Stimulated activated CD8-positive, alpha-beta memory T cell treated with anti-CD3 and anti-CD28 coated beads, Interleukin-15, amount 100 ng/mL, for 4 hours (primary cell): ENCODE measurements around the gene FA2H.
"Not testable (repeated sequence)": the region's sequence is repeated elsewhere in the genome, so short reads cannot be mapped to it uniquely, and the experiment has no call there.

Experiments used
- DNase-seq, 2 donors: peaks; one replicate each; pipeline ENCODE4 v3.0.0-alpha.2; 2020; ENCODE audit warnings: low read depth in 2 of 2

FA2H gene

DNA sequence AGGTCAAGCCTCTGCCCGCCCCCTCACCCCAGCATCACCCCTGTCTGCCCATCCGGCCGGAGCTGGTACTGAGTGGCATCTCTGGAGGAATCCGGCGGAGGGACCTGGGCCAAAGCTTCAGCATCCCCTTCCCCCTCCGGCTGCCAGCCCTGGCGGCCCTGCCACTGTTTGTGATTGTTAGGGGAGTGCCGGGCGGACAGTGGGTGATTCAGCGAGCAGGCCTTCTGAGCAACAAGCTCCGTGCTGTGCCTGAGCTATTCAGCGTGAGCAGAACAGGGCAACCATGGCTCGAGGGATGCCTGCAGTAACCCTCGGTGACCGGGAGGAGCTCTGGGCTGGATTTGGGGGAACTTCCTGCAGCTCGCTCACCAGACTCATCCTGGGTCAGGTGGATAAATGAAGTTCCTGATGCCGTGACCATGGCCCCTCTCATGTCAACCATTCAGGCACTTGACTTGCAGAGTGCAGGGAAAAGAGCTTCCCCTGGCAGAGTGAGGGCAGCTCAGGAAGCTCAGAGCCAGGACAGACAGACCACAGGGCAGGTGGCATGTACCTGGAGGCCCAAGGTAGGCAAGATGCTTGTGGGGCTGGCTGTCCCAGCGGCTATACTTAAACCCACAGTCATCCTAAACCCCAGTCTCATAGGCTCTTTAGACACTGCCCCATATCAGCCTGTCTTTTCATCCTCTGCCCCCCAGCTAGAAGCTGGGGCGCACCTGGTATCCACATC lies 49.6 kb downstream of the FA2H start:
- DNase-seq = no peak

GRCh38 chr16:74723256-74723655 lies 51.4 kb downstream of the FA2H start:
- no peak for DNase-seq

DNA sequence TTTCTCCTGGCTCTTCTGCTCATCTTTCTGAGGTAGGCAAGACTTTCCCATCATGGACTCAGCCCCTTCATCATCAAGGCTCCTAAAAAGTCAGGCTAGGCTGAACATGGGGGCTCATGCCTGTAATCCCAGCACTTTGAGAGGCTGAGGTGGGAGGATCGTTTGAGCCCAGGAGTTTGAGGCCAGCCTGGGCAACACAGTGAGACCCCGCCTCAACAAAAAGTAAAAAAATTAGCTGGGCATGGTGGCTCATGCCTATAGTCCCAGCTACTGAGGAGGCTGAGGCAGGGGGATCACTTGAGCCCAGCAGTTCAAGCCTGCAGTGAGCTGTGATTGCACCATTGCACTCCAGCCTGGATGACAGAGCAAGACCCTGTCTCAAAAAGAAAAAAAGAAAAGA lies 52.5 kb downstream of the FA2H start:
- not testable (repeated sequence) for DNase-seq

- DNase-seq = no peak
Measured at GRCh38 chr16:74721716-74722115, 52.9 kb downstream of the FA2H start.

GRCh38 chr16:74720579-74720978 lies 54.0 kb downstream of the FA2H start:
- DNase-seq = no peak

DNA sequence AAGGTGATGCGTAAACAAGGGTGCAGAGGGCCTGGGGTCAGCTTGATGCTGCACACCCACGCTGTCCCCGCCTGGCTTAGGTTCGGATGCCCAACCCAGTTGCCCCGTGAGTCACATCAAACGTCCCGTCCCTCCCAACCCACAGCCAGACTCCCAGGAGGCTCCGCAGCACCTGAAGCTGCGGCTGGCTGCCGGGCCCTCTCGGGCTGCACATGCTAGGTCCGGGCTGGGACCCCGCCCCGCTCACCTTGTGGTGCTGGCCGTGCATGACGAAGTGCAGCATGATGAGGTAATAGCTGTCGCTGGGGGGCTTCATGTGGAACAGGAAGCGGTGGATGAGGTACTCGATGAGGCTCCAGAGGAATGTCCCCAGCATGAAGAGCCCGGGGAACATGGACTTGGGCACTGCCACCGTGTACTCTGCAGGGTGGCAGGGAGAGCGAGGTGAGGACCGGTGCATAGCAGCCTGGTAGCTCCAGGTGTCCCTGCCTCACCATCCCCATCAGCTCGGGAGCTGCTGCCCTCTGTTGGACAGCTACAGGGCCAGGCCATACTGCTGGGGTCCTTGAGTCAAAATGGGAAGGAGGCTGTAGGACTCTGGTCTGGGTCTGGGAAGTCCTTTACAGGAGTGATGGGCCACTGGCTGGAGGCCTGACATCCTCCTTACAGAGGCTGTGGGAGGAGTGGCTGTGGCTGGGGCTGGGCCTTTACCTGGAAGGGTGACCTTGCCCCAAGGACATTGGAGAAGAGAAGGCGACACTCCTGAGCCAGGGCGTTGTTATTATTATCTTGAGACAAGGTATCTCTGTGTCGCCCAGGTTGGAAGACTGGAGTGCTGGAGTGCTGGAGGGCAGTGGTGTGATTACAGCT lies 55.6 kb downstream of the FA2H start:
- DNase-seq = no peak

GRCh38 chr16:74718140-74718539 lies 56.5 kb downstream of the FA2H start:
- no peak for DNase-seq

DNA sequence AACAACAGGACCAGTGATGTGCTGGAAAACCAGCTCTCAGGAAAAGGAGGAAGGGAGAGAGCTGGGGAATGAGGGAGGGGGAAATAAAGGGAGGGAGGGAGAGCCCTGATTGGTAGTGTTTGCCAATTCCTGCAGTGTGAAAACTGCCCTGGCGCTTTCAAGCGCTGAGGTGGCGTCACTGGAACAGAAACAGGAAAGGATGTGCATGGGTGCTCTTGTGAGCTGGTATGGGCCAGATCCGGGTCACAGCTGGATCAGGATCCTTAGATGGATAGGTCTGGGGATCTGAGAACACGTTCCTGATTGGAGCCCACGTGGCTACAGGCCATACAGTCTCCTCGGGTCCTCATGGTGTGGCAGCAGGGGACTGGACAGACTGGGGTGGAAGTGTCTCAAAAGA lies 57.3 kb downstream of the FA2H start:
- DNase-seq = no peak

DNA sequence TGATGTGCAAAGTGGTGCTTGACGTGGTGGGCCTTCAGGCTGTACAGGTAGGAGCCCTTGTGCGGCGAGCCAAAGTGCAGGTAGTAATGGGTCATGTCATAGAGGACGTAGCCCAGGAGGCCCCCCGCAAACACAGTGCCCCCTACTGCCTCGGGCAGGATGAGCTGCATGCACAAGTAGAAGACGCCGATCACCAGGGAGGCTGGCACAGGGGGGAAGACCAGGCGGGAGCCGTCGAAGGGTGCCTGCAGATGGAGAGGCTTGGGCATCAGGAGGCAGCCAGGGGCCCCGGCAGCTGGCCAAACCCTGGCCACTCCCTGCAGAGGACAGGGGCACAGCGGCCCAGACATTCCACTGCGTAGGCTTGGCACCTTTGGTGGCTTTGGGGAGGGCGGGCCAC lies 58.3 kb downstream of the FA2H start:
- DNase-seq = no peak

- DNase-seq = no peak
Measured at GRCh38 chr16:74713876-74714275, 60.7 kb downstream of the FA2H start.

DNA sequence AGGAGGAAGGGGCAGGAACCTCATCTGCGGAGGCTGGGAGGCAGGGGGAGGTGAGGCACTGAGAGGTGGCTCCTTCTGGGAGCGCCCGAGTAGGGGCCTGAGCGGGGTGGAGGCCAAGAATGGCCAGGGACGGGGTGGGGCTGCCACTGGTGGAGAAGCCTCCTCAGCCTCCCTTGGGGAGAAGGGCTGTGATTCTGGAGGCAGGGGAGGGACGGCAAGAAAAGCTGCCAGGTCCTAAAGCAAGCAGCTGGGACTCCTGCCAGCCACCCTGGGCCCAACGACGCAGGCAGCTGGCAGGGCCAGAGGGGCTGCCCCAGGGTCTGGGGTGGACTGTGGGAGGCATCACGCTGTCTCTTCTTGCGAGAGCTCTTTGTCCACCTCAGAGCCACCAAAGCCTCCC lies 61.3 kb downstream of the FA2H start:
- DNase-seq = no peak

DNA sequence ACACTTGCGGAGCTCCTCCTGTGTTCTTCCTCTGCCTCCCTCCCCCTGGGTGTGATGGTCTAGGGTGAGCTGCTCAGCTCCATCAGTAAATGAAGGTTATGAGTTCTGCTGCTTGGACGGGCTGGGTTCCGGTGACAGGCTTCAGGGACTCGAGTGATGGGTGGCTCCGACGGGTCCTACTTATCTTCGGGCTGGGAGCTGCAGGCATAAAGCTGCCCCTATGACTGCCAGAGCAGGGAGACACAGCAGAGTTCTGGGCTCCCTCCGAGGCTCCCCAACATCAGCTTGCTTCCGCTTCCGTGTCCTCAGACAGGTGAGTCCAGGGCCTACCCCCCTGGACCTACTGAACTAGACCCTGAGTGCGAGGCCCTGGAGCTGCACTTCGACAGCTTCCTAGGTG lies 62.7 kb downstream of the FA2H start:
- no peak for DNase-seq

- DNase-seq = no peak
Measured at GRCh38 chr16:74710401-74710800, 64.2 kb downstream of the FA2H start.

GRCh38 chr16:74709441-74709877 lies 65.2 kb downstream of the FA2H start:
- DNase-seq = peak; percentile 40 to 45

DNA sequence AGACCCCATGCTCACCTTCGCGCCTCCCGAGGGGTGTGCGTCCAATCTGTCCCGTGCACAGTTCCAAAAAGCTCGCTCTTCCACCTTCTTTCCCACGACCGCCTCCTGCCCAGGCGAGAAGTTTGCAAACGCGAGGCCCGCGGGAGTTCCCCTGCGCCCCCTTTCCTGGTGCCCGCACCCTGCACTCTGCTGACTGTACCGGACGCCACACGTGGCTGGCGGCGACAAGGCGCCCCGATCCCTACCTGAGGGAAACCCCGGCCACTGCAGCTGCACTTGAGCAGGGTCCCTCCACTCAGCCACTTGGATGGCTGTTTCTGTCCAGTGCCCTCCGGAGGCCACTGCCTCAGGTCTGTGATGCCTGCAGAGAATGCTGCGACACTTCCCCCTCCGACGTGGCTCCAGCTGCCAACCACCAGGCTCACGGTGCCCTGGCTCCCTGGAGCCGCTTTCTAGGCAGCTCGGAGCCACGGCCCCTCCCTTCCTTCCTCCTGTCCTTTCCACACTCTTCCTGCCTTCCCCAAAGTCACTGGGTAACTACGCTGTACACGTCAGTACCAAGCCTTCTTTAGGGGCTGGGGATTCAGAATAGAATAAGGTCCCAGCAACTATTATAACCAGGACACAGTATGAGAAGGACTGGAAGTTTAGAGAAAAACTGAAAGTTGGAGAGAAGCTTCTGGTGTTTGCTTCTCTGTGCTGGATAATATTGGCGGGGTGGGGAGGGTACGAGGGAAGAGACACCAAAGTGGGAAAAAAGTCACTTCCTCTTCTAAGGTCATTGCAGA lies 74.0 kb downstream of the FA2H start, which contains the start of gene MLKL:
TSS of gene MLKL (minus strand) at position 425 of the 788 bp plus-strand sequence. CDS start 5,105 bp downstream, outside the sequence.
- DNase-seq = peak; percentile 41 to 58

GRCh38 chr16:74700116-74700437 lies 74.5 kb downstream of the FA2H start:
- DNase-seq = no peak

DNA sequence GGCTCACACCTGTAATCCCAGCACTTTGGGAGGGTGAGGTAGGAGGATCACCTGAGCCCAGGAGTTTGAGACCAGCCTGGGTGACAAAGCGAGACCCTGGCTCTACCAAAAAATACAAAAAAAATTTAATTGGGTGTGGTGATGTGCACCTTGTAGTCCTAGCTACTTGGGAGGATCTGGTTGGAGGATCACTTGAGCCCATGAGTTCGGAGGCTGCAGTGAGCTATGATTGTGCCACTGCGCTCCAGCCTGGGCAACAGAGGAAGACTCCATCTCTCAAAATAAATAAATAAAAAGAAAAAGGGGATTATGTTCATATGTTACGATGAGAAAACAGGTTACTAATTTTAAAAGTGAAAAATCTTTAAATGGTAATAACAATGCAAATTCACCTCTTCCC lies 75.0 kb downstream of the FA2H start:
- no peak for DNase-seq

- no peak for DNase-seq
Measured at GRCh38 chr16:74698222-74698621, 76.4 kb downstream of the FA2H start.

- DNase-seq = peak; percentile 15 to 31
Measured at GRCh38 chr16:74695450-74696422, 78.9 kb downstream of the FA2H start.

DNA sequence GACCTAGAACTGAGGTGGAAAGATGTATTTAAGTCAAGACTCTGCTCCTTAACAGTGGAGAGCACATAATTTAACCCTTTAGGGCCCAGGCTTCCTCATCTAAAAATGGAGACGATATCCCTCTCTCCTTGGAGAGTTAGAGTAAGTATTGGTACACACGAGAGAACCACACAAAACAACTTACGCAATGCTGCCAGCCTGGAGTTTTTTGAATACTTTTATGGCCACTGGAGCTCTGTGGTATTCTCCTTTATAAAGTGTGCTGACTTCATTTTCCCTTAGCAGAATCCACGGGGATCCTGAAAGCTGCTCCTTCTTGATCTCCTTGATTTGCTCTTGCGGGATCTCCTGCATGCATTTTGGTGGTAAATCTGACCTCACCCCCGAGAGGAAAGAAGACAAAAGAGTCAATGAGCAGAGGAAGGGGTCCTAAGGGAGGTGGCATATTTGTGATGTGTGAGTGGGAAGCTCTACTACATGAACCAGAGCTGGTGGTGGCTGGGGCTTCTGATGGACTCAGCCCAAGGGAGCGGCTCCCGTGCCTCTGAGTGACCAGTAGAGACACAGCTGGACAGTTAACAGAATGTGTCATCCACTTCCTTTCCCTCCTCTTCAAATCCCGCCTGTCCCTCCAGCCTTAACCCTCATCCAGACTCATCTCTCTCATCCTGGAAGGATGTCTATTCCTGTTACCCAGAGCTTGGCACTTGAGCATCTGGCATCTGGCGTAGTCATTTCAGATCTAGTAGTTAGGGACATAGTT lies 83.3 kb downstream of the FA2H start:
- no peak for DNase-seq
